HepG2 (cell line): ENCODE data around the gene NDUFB10. TPM values are rescaled to one million over a fixed set of nuclear protein-coding genes. Genes with fewer than 3 reads are reported as not detected.

Experiments used
- CCAR2 ChIP-seq: fragments of 200-400 bp; formaldehyde crosslinking; optimal IDR thresholded peaks from 2 replicates; pipeline ENCODE3; 2018; ENCODE audit warnings: low read depth, mild to moderate bottlenecking, low read length, moderate library complexity
- FOXC1 ChIP-seq: sonication (generic); formaldehyde crosslinking; IDR thresholded peaks from 2 replicates; pipeline ENCODE4 v1.8.0; 2022; ENCODE audit warnings: mild to moderate bottlenecking, missing genetic modification reagents, borderline replicate concordance
- GLI4 ChIP-seq: sonication (generic); formaldehyde crosslinking; IDR thresholded peaks from 2 replicates; pipeline ENCODE4 v1.5.1; 2020; ENCODE audit warnings: missing genetic modification reagents, mild to moderate bottlenecking, moderate library complexity, borderline replicate concordance
- IRX3 ChIP-seq: sonication (generic); formaldehyde crosslinking; IDR thresholded peaks from 2 replicates; pipeline ENCODE4 v1.8.1; 2023; ENCODE audit warnings: mild to moderate bottlenecking, low read depth, missing genetic modification reagents, borderline replicate concordance
- NAIF1 ChIP-seq: sonication (generic); formaldehyde crosslinking; IDR thresholded peaks from 2 replicates; pipeline ENCODE4 v1.5.0; 2020; ENCODE audit warnings: mild to moderate bottlenecking, missing genetic modification reagents, borderline replicate concordance
- NR2C2 ChIP-seq: sonication (generic); formaldehyde crosslinking; IDR thresholded peaks from 2 replicates; pipeline ENCODE4 v1.4.0; 2020; ENCODE audit warnings: missing genetic modification reagents, mild to moderate bottlenecking, moderate library complexity, borderline replicate concordance
- SIN3A ChIP-seq: IDR thresholded peaks from 2 replicates; pipeline ENCODE4 v1.6.1; 2011; ENCODE audit warnings: low read depth, mild to moderate bottlenecking, control low read depth, low read length, borderline replicate concordance
- SIN3B ChIP-seq: fragments of 150-350 bp; IDR thresholded peaks from 2 replicates; pipeline ENCODE4 v1.6.1; 2014; ENCODE audit warnings: low read length
- SMARCE1 ChIP-seq: fragments of 450-650 bp; IDR thresholded peaks from 2 replicates; pipeline ENCODE4 v1.6.1; 2017; ENCODE audit warnings: borderline replicate concordance
- SP2 ChIP-seq: sonication (generic); formaldehyde crosslinking; IDR thresholded peaks from 2 replicates; pipeline ENCODE4 v1.5.1; 2020; ENCODE audit warnings: mild to moderate bottlenecking, missing genetic modification reagents
- TBX2 ChIP-seq: sonication (generic); formaldehyde crosslinking; IDR thresholded peaks from 2 replicates; pipeline ENCODE4 v1.5.0; 2020; ENCODE audit warnings: missing genetic modification reagents, mild to moderate bottlenecking, borderline replicate concordance
- TEAD3 ChIP-seq: optimal IDR thresholded peaks from 2 replicates; pipeline ENCODE3; 2016; ENCODE audit warnings: borderline replicate concordance
- XBP1 ChIP-seq: sonication (generic); formaldehyde crosslinking; IDR thresholded peaks from 2 replicates; pipeline ENCODE4 v1.5.0; 2020; ENCODE audit warnings: missing genetic modification reagents
- ZBTB8A ChIP-seq: sonication (generic); formaldehyde crosslinking; IDR thresholded peaks from 2 replicates; pipeline ENCODE4 v1.4.0; 2020; ENCODE audit warnings: mild to moderate bottlenecking, low read depth, missing genetic modification reagents, borderline replicate concordance
- ZNF101 ChIP-seq: sonication (generic); formaldehyde crosslinking; IDR thresholded peaks from 2 replicates; pipeline ENCODE4 v1.4.0; 2020; ENCODE audit warnings: mild to moderate bottlenecking, low read depth, missing genetic modification reagents, borderline replicate concordance
- ZNF143 ChIP-seq: sonication (generic); formaldehyde crosslinking; IDR thresholded peaks from 2 replicates; pipeline ENCODE4 v1.4.0; 2020; ENCODE audit warnings: missing genetic modification reagents
- ZNF512 ChIP-seq: sonication (generic); formaldehyde crosslinking; IDR thresholded peaks from 2 replicates; pipeline ENCODE4 v1.4.0; 2020; ENCODE audit warnings: mild to moderate bottlenecking, missing genetic modification reagents
- ZNF569 ChIP-seq: sonication (generic); formaldehyde crosslinking; IDR thresholded peaks from 2 replicates; pipeline ENCODE4 v1.5.0; 2020; ENCODE audit warnings: mild to moderate bottlenecking, missing genetic modification reagents, moderate library complexity, borderline replicate concordance
- ZNF607 ChIP-seq: sonication (generic); formaldehyde crosslinking; IDR thresholded peaks from 2 replicates; pipeline ENCODE4 v1.5.1; 2020; ENCODE audit warnings: missing genetic modification reagents, mild to moderate bottlenecking, borderline replicate concordance
- ZNF614 ChIP-seq: IDR thresholded peaks from 2 replicates; pipeline ENCODE4 v1.6.1; 2018; ENCODE audit warnings: missing biosample characterization, missing genetic modification reagents, inconsistent platforms, borderline replicate concordance
- polyA plus RNA-seq, 8 experiments: library from polyadenylated mRNA; depleted of rRNA in 3 of 8; stranded (reverse) in 7 of 8; unstranded in 1 of 8; fragments of >200 nt; fragmentation: Illumina TruSeq in 4 of 8; extraction: Trizol in 4 of 8; gene quantifications; 2 replicates each; pipeline versions ENCODE4 v1.2.1 to v1.2.3, GENCODE V29; 2011 to 2016; ENCODE audit warnings: low read depth in 4 of 8, missing spikeins in 1 of 8, mixed read lengths in 1 of 8; ENCODE audit not compliant: insufficient read depth in 1 of 8
- total RNA-seq, 5 experiments: library from RNA; depleted of rRNA; stranded (reverse); fragments of >200 nt; fragmentation: Illumina TruSeq; extraction: Trizol; gene quantifications; 2 replicates each; pipeline ENCODE4 v1.2.3, GENCODE V29; 2016; ENCODE audit warnings: low read depth in 1 of 5
- TF ChIP-seq, protein P1 (sequence below), 2 experiments: sonication (generic) in 1 of 2; formaldehyde crosslinking in 1 of 2; IDR thresholded peaks; 2 replicates each; pipeline versions ENCODE4 v1.4.0 to v1.6.1; 2016 to 2020; ENCODE audit warnings: borderline replicate concordance in 1 of 2, low read depth in 1 of 2, mild to moderate bottlenecking in 1 of 2, missing genetic modification reagents in 1 of 2
- TF ChIP-seq, protein P2 (sequence below): sonication (generic); formaldehyde crosslinking; IDR thresholded peaks from 2 replicates; pipeline ENCODE4 v1.5.1; 2020; ENCODE audit warnings: missing genetic modification reagents, mild to moderate bottlenecking, borderline replicate concordance

NDUFB10 gene
- total and polyA plus RNA-seq, 2 of the 13 experiments (the other 11 are each of a cell fraction or from before 2014, with no cell fraction given): 68.6 to 157 TPM

- TF ChIP-seq TEAD3 (peak; percentile 73), ZNF101 (CRISPR knock-in tag) (no peak), NAIF1 (CRISPR knock-in tag) (no peak), IRX3 (no peak), ZNF614 (peak; percentile 51; the same call in 1 of the 2 replicates), TBX2 (peak; percentile 86), SMARCE1 (no peak), SIN3B (peak; percentile 92), ZNF607 (CRISPR knock-in tag) (0 out of 2 replicates have a peak, but pooled peaks have one; percentile 53), CCAR2 (no peak), ZNF143 (peak; percentile 85), SP2 (peak; percentile 87), NR2C2 (CRISPR knock-in tag) (peak; percentile 95), ZBTB8A (CRISPR knock-in tag) (no peak), ZNF569 (CRISPR knock-in tag) (0 out of 2 replicates have a peak, but pooled peaks have one; percentile 76), FOXC1 (CRISPR knock-in tag) (peak; percentile 75), GLI4 (CRISPR knock-in tag) (0 out of 2 replicates have a peak, but pooled peaks have one; percentile 94), XBP1 (CRISPR knock-in tag) (no peak), ZNF512 (no peak), SIN3A (peak; percentile 89; the same call in 1 of the 2 replicates)
- TF ChIP-seq, protein P1, sequence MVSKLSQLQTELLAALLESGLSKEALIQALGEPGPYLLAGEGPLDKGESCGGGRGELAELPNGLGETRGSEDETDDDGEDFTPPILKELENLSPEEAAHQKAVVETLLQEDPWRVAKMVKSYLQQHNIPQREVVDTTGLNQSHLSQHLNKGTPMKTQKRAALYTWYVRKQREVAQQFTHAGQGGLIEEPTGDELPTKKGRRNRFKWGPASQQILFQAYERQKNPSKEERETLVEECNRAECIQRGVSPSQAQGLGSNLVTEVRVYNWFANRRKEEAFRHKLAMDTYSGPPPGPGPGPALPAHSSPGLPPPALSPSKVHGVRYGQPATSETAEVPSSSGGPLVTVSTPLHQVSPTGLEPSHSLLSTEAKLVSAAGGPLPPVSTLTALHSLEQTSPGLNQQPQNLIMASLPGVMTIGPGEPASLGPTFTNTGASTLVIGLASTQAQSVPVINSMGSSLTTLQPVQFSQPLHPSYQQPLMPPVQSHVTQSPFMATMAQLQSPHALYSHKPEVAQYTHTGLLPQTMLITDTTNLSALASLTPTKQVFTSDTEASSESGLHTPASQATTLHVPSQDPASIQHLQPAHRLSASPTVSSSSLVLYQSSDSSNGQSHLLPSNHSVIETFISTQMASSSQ (IDR thresholded peaks at IDR 0.05; ENCODE audit: low read depth): no peak
- TF ChIP-seq, protein P1 (CRISPR knock-in tag; IDR thresholded peaks at IDR 0.05; ENCODE audit: borderline replicate concordance): peak; percentile 77; the same call in 1 of the 2 replicates
- TF ChIP-seq, protein P2, sequence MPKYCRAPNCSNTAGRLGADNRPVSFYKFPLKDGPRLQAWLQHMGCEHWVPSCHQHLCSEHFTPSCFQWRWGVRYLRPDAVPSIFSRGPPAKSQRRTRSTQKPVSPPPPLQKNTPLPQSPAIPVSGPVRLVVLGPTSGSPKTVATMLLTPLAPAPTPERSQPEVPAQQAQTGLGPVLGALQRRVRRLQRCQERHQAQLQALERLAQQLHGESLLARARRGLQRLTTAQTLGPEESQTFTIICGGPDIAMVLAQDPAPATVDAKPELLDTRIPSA (CRISPR knock-in tag): no peak; the same call in 1 of the 2 replicates
These were observed 12.6 kb downstream of the NDUFB10 start, which contains the start of gene TBL3 (continued) for GRCh38 chr16:1971796-1972489.
